SU-DHL-6 (cell line): ENCODE results near the gene AKAP8.
"Not testable (repeated sequence)": the region's sequence is repeated elsewhere in the genome, so short reads cannot be mapped to it uniquely, and the experiment has no call there.

Experiments used
- H2AFZ ChIP-seq: fragments of 200-600 bp; sonication (generic); 2 replicates; pipeline ENCODE4 v1.6.1; 2014; ENCODE audit warnings: low read depth, mild to moderate bottlenecking, moderate library complexity, mixed read lengths, antibody characterized with exemption, low read length; ENCODE audit not compliant: severe bottlenecking
- H3F3A ChIP-seq: fragments of 200-600 bp; shearing (Covaris generic); 2 replicates; pipeline ENCODE4 v1.6.0; 2016; ENCODE audit warnings: antibody characterized with exemption, mild to moderate bottlenecking; ENCODE audit not compliant: insufficient read depth
- H3K27ac ChIP-seq: fragments of 200-600 bp; sonication (generic); 2 replicates; pipeline ENCODE4 v1.5.1; 2016; ENCODE audit warnings: low read depth, mild to moderate bottlenecking, low read length, moderate library complexity, mixed read lengths
- H3K27me3 ChIP-seq: fragments of 200-600 bp; sonication (generic), shearing (Covaris generic); 2 replicates; pipeline ENCODE4 v1.6.0; 2014; ENCODE audit warnings: mild to moderate bottlenecking, low read length
- H3K36me3 ChIP-seq: fragments of 200-600 bp; sonication (generic); 2 replicates; pipeline ENCODE4 v1.6.1; 2014; ENCODE audit warnings: mild to moderate bottlenecking, low read length, mixed read lengths
- H3K4me2 ChIP-seq: fragments of 300-600, 200-600 bp; shearing (Covaris generic), sonication (generic); 2 replicates; pipeline ENCODE4 v1.6.0; 2014; ENCODE audit warnings: low read length, low read depth, mild to moderate bottlenecking; ENCODE audit not compliant: poor library complexity, severe bottlenecking
- H3K4me3 ChIP-seq: fragments of 200-600 bp; sonication (generic); 2 replicates; pipeline ENCODE4 v1.5.1; 2014; ENCODE audit warnings: antibody characterized with exemption, low read length, mild to moderate bottlenecking, mixed read lengths; ENCODE audit not compliant: insufficient read depth, poor library complexity, severe bottlenecking
- H3K79me2 ChIP-seq: fragments of 200-600 bp; sonication (generic); 2 replicates; pipeline ENCODE4 v1.6.1; 2014; ENCODE audit warnings: mild to moderate bottlenecking, low read length, moderate library complexity; ENCODE audit not compliant: insufficient read depth
- H3K9ac ChIP-seq: fragments of 200-600 bp; sonication (generic); 2 replicates; pipeline ENCODE4 v1.7.0; 2014; ENCODE audit warnings: mild to moderate bottlenecking, low read length
- H3K9me2 ChIP-seq: fragments of 200-600 bp; sonication (generic); replicated peaks from 2 replicates; pipeline ENCODE4 v1.6.1; 2014; ENCODE audit warnings: low read length; ENCODE audit not compliant: insufficient read depth
- H3K9me3 ChIP-seq: fragments of 200-600 bp; sonication (generic); 2 replicates; pipeline ENCODE4 v1.6.1; 2014; ENCODE audit warnings: low read length, mixed read lengths; ENCODE audit not compliant: insufficient read depth
- H4K20me1 ChIP-seq: fragments of 200-600 bp; sonication (generic); 2 replicates; pipeline ENCODE4 v1.6.1; 2014; ENCODE audit warnings: low read depth, mild to moderate bottlenecking, antibody characterized with exemption, low read length, moderate library complexity, mixed read lengths
- EZH2phosphoT487 ChIP-seq: fragments of 200-600 bp; sonication (generic), shearing (Covaris generic); conservative IDR thresholded peaks from 2 replicates; pipeline ENCODE4 v1.6.1; 2018; ENCODE audit warnings: mild to moderate bottlenecking, antibody characterized with exemption, low read length, moderate library complexity, mixed read lengths
- TF ChIP-seq, protein P1 (sequence below): fragments of 200-600 bp; sonication (generic); IDR thresholded peaks from one replicate; pipeline ENCODE4 v1.5.1; 2017; ENCODE audit warnings: antibody characterized with exemption, mild to moderate bottlenecking, low read length, moderate library complexity; ENCODE audit not compliant: insufficient read depth, poor library complexity, severe bottlenecking

AKAP8 gene

DNA sequence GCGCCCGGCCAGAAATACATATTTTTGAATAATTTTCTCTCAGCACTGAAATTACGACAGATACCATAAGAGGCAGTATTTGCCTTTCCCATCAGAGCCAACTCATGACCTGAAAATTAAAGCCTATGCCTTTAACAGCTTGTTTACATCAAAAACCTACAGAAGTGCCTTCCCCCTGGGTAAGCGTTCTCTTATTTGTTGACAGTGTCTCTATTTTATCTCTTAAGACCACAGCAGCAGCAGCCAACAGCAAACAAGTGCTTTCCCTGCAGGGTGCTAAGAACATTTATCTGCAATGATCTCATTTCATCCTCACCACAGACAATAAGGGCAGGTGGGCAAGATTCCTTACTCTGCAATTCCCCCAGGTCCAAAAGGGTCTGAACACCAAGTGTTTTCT lies 33.2 kb upstream of the AKAP8 start:
- Histone ChIP-seq H3K9me3 (no peaks in the 10 kb centered on the region), H3K36me3 (no peaks in the 10 kb centered on the region; the same call in 1 of the 2 replicates), H2AFZ (no peak overlapping the region)

DNA sequence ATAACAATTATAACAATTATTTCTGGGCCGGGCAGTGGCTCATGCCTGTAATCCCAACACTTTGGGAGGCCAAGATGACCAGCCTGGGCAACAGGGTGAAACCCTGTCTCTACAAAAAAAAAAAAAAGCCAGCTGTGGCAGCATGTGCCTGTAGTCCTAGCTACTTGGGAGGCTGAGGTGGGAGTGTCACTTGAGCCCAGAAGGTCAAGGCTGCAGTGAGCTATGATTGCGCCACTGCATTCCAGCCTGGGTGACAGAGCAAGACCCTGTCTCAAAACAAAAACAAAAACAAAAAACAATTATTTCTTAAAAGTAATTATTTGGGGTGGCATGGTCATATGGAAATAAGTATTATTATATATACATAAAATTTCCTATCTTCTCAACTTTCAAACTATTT lies 31.8 kb upstream of the AKAP8 start:
- not testable (repeated sequence) for H3K4me2 ChIP-seq, H3K9ac ChIP-seq, H3K27me3 ChIP-seq, H3K4me3 ChIP-seq, H3K9me2 ChIP-seq, H2AFZ ChIP-seq, H3F3A ChIP-seq, H3K27ac ChIP-seq, H3K9me3 ChIP-seq, H3K36me3 ChIP-seq
- Histone ChIP-seq H3K79me2 (peaks cover 100% of the 10 kb centered on the region), H4K20me1 (peaks cover 17% of the 10 kb centered on the region; the same call in 1 of the 2 replicates)

More for the DNA sequence above, 33.2 kb upstream of the AKAP8 start:
- TF ChIP-seq EZH2phosphoT487 = no peak
- TF ChIP-seq, protein P1, sequence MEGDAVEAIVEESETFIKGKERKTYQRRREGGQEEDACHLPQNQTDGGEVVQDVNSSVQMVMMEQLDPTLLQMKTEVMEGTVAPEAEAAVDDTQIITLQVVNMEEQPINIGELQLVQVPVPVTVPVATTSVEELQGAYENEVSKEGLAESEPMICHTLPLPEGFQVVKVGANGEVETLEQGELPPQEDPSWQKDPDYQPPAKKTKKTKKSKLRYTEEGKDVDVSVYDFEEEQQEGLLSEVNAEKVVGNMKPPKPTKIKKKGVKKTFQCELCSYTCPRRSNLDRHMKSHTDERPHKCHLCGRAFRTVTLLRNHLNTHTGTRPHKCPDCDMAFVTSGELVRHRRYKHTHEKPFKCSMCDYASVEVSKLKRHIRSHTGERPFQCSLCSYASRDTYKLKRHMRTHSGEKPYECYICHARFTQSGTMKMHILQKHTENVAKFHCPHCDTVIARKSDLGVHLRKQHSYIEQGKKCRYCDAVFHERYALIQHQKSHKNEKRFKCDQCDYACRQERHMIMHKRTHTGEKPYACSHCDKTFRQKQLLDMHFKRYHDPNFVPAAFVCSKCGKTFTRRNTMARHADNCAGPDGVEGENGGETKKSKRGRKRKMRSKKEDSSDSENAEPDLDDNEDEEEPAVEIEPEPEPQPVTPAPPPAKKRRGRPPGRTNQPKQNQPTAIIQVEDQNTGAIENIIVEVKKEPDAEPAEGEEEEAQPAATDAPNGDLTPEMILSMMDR = no peak
- Histone ChIP-seq H3K9me2 (no peaks in the 10 kb centered on the region), H3K4me2 (no peak overlapping the region), H3K9ac (no peak overlapping the region), H3K4me3 (no peak overlapping the region), H3K27ac (no peak overlapping the region), H4K20me1 (peaks cover 8% of the 10 kb centered on the region; the same call in 1 of the 2 replicates), H3K27me3 (no peaks in the 10 kb centered on the region), H3K79me2 (peaks cover 100% of the 10 kb centered on the region), H3F3A (no peaks in the 10 kb centered on the region)

DNA sequence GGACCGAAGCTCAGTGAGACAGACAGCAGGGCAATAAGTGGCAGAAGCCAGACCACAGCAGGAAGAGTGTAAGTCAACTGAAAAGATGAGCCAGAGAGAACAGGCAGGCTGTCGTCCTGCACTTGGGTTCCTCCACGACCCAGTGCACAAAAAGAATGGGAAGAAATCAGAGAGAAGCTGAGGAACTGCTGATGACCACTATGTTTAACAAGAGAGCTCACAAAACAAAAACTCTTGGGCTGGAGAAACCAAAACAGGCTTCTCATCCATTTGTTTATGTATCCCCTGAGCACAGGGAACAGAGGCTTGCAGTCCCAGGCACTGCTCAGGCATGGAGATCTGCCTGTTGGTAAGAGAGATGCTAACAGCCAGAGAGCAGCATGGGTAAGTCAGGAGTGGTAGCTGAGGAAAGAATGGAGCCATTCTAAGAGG lies 25.2 kb upstream of the AKAP8 start:
- no peaks in the 10 kb centered on the region for H3K9me3 ChIP-seq
- H3K27ac ChIP-seq = no peak overlapping the region
- TF ChIP-seq, protein P1 = no peak
- no peak for TF ChIP-seq EZH2phosphoT487
- H3K4me2 ChIP-seq = no peak overlapping the region
- H3F3A ChIP-seq = no peaks in the 10 kb centered on the region
- peaks cover 25% of the 10 kb centered on the region; the same call in 1 of the 2 replicates for H4K20me1 ChIP-seq
- peaks cover 2% of the 10 kb centered on the region; the same call in 1 of the 2 replicates for H3K36me3 ChIP-seq
- no peak overlapping the region for H2AFZ ChIP-seq
- no peaks in the 10 kb centered on the region for H3K27me3 ChIP-seq
- peaks cover 81% of the 10 kb centered on the region for H3K79me2 ChIP-seq
- H3K9me2 ChIP-seq = no peaks in the 10 kb centered on the region
- H3K4me3 ChIP-seq = no peak overlapping the region
- H3K9ac ChIP-seq = no peak overlapping the region

DNA sequence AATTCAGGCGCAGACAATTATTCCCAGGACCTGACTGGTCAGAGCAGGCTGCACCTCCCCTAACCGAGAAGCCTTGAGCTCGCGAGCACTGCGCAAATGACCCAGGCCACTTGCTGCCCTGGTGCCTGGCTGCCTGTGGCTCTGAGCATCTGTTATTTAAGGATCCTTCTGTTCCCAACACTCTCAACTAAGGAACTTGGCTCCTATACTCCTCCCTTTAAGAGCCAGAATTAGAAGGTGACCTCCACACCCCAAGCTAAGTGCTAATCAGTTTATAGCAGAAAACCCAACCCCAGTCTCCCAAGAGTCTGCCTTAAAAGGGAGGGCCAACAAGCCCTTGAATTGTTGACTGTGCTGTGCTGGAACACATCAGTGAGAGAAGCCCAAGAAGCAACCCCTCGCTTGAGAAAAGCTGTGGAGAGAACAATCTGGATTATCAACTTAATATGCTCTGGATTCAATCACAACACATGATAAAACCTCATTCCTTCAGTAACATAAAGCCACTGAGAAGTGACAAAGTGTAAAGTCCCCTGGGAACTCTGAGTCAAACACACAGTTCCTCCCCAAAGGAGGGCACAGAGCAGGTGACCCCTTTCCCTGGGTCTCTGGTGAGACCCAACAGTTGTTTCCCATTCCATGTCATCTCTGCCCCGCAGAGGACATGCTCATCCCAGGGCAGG lies 24.7 kb upstream of the AKAP8 start:
- Histone ChIP-seq H2AFZ (no peak overlapping the region), H3F3A (no peaks in the 10 kb centered on the region), H3K79me2 (peaks cover 76% of the 10 kb centered on the region), H3K36me3 (peaks cover 2% of the 10 kb centered on the region; the same call in 1 of the 2 replicates), H3K27me3 (no peaks in the 10 kb centered on the region), H3K27ac (no peak overlapping the region), H4K20me1 (peaks cover 25% of the 10 kb centered on the region; the same call in 1 of the 2 replicates), H3K9me2 (no peaks in the 10 kb centered on the region), H3K9me3 (no peaks in the 10 kb centered on the region), H3K4me2 (no peak overlapping the region), H3K4me3 (no peak overlapping the region), H3K9ac (no peak overlapping the region)
- TF ChIP-seq, protein P1 = no peak
- TF ChIP-seq EZH2phosphoT487 = no peak
